NCI-H69 (cell line): ENCODE results near the gene SELENOP.
"Not testable (repeated sequence)": the region's sequence is repeated elsewhere in the genome, so short reads cannot be mapped to it uniquely, and the experiment has no call there.

Experiments used
- DNase-seq: peaks from one replicate; lab custom pipeline; 2025; lab: John Stamatoyannopoulos, UW

SELENOP gene

DNA sequence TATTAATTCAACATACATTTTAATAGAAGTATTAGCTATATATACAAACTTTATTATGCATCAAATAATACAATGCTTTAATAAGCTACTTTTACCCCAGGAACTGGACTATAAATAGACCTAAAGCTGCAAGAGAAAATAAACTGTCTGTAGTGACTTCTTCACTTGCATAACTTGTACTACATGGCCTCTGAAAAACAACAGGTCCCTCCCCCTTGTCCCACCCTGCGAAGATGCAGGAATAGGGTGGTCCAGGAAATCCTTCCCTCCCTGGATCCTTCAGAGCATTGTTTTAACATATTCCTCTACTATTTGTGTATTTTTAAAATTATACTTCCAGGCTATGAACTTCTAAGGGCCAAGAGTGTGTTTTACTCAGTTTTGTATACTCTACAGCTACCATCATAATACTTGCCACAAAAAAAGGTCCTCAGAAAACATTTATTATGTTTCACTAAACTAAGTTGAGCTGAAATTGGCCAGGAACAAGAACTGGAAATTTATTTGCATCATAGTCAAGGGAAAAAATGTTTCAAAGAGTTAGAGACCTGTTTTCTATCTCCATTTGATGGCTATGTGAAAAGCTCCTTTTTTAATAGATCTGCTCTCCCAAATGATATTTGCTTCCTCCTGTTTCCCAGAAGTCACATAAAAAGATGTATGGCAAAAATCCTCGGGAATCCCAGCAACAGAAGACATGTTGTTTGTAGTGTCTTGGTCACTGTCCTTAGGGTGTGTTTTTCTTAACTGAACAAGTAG is 15.2 kb upstream of the SELENOP start:
- no peak for DNase-seq

GRCh38 chr5:42825422-42826148 is 13.9 kb upstream of the SELENOP start:
- DNase-seq: no peak

- no peak for DNase-seq
Observed at GRCh38 chr5:42824347-42824976, 12.8 kb upstream of the SELENOP start.

DNA sequence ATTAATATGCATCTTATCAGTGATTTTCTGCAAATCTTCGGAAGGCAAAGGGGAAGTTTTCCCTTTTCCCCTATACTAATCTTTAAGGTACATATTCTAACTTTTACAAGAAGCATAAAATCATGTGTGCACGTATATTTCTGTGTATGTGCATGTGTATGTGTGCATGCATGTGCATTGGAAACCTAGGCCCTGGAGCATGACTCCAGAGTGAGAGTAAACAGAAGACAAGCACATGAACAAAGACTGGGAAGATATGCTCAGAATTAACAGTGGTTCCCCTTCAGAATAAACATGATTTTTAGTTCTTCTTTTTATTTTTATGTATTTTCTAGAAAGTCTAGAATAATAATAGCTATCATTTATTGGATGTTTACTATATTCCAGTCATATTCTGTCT is 10.9 kb upstream of the SELENOP start:
- DNase-seq: no peak

DNA sequence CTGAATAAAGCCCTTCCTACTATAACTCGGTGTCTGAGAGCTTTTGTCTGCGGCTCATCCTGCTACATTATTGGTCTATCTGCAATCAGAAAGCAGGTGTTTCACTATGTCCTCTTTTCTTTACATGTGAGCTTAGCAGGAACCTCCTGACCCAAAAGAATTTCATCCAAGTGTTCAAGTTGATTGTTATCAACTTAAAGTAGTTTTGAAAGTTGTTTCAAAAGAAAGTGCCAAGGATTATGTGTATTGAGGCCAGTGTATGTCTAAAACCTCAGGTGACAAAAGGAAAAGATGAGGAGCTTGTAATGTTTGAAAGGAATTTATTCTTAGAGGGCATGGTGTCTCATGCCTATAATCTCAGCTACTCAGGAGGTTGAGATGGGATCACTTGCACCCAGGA is 8.1 kb upstream of the SELENOP start:
- no peak for DNase-seq

- not testable (repeated sequence) for DNase-seq
Observed at GRCh38 chr5:42816546-42816945, 4.9 kb upstream of the SELENOP start.

DNA sequence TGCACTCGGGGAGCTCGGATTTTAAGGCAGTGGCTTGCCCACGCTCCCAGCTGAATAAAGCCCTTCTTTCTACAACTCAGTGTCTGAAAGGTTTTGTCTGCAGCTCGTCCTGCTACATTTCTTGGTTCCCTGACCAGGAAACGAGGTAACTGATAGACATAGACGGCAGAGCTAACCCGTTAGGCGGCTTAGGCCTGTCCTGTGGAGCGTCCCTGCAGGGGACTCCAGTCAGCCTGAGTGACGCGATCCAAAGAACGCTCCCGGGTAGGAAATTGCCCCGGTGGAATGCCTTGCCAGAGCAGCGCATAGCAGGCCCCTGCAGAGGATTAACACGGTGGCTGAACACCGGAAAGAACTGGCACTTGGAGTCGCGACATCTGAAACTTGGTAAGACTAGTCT is 1.8 kb upstream of the SELENOP start:
- DNase-seq: no peak

GRCh38 chr5:42812620-42813019 is 928 bp upstream of the SELENOP start:
- no peak for DNase-seq

- DNase-seq: no peak
Observed at GRCh38 chr5:42810834-42811590, 680 bp downstream of the SELENOP start.

GRCh38 chr5:42808888-42809611 is 2.6 kb downstream of the SELENOP start:
- DNase-seq: no peak

DNA sequence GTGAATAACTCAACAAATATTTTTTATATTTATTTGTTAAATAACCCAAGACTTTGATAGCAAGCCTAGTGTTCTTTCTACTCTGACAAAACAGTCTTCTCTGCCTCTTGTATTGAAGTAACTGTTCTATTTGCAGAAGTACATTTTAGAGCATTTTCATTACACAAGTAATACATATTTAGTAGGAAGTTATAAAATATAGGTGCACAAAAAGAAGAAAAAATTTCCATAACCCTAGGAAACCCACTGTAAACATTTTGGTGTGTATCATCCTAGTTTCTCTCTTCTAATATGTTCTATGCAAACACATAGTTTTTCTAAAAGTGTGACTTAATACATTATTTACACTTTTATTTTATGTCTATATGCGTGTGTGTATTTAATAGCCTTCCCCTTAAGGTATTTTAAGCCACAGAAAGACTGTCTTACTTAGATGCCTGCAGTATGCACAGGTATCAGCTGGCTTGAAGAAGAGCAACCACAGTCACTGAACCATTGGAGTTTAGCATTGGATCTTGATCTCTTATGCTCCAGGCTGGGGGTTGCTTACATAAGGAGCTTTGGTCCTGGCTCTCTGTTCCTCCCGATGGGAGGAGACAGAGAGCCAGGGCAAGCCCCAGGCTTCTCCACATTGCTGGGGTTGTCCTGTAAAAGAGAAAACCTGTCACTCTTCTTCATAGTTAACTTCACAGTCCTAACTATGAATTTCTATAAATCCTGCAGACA is 3.8 kb downstream of the SELENOP start:
- no peak for DNase-seq

DNA sequence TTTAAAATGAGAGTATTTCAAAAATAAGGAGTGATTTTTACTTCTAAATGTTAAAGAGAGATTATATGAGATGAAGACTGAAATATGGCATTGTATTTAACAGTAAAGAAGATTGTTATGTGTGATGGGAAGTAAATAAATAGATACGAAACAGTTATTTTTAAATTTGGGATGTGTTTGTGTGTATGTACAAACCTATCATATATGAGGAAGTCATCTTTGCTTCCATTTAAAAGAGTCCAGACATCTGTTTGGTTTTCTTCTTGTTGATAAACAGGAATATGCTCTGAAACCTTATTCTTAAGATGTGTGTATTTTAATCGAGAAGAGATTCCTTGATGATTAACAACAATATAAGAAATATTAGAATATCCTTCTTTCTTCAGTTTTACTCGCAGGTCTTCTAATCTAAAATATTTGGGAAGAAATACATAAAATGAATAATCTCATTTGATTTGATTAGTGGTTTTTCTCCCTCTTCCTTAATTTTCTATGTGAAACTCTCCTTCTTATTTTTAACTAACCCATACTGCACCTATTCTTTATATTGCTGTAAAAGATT is 4.9 kb downstream of the SELENOP start:
- DNase-seq: no peak

- no peak for DNase-seq
Observed at GRCh38 chr5:42806004-42806700, 5.5 kb downstream of the SELENOP start.

DNA sequence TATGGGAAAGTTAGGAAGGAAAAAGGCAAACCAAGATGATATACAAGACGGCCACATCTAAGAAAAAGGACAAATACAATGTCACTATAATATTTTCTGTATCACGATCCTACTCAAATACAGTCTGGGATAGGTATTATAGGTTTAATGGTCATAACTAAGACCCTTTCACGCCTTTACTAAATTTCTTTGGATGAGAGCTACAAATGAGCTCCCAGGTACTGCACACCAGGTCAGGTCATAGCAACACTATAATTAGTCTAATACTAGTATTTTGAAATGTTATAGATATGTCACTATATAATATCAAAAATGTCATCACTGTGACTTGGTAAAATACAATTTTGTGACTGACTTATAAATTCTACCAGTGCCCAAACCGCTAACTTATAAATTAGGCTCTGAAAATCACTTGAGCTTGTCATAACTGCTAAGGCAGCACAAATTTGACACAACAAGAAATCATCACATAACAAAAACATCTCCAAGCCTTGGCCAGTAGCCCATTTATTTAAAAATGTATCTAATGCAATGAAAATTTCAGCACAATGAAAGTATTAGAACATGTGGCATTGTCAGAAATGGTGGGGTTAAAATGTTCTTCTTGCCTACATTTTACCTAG is 6.9 kb downstream of the SELENOP start:
- DNase-seq: no peak

GRCh38 chr5:42801516-42802166 is 10.1 kb downstream of the SELENOP start:
- DNase-seq: no peak

DNA sequence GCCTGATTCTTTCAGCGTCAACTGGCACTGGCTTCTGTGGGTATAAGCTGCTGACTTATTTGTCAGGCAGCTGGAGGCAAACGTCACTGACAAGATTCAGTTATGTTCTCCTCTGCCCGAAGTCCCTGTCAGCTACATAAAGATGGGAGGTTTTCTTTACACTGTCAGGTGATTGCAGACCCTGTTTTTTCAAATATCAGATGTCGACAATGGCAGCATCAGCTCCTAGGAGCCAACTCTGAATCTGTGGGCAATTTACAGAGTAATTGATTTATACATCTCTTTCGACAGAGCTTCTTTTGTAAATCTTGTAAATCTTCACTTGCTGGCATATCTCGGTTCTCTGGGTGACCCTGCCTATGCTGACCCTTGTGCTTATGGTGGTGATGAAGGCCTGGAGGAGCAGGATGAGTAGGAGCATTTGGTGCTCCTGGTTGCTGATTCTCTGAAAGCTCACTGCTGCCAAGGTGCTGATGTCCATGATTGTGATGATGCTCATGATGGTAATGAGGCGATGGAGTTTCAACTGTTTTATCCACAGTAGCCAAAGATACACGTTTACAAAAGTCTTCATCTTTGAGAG is 10.9 kb downstream of the SELENOP start:
- DNase-seq: no peak

GRCh38 chr5:42799668-42800114 is 12.0 kb downstream of the SELENOP start:
- no peak for DNase-seq

DNA sequence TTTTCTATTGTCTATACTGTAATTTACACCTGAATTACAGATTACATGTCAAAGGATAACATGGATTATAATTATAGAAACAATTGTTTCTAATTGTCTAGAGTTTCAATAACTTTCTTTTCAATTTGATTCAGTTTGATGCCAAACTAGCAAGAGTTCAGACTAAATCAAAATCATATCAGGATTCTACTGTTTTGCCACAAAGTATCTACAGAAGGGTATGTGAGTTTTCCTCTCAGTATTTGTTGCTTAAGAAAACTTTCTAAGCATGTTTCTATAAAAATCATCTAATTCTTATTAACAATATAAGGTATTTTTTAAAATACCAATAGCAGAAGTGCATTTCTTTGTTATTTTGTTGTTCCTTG is 12.5 kb downstream of the SELENOP start:
- DNase-seq: no peak
